SK-N-SH treated with all-trans-retinoic acid at 6 μM for 48 hours (cell line): ENCODE measurements around the gene C2orf78.

Experiments
- ATAC-seq: fragments of 200-7000 bp; cut with Tn5 transposase; 3 replicates; pipeline ENCODE4 v1.9.1; 2020; ENCODE audit warnings: mild to moderate bottlenecking, moderate library complexity
- BACH2 ChIP-seq: fragments of 250-450 bp; sonication (Bioruptor Pico); IDR thresholded peaks from 2 replicates; pipeline ENCODE4 v1.9.0; 2021; ENCODE audit warnings: mild to moderate bottlenecking, borderline replicate concordance
- ESRRG ChIP-seq: fragments of 250-450 bp; sonication (Bioruptor Pico); IDR thresholded peaks from 2 replicates; pipeline ENCODE4 v1.6.1; 2021; ENCODE audit warnings: mild to moderate bottlenecking
- GLIS3 ChIP-seq: fragments of 250-450 bp; sonication (Bioruptor Pico); IDR thresholded peaks from 2 replicates; pipeline ENCODE4 v1.5.0; 2020; ENCODE audit warnings: mild to moderate bottlenecking, moderate library complexity
- ISL1 ChIP-seq: fragments of 250-450 bp; sonication (Bioruptor Pico); IDR thresholded peaks from 2 replicates; pipeline ENCODE4 v2.1.2; 2022; ENCODE audit warnings: mild to moderate bottlenecking, moderate library complexity
- PPARA ChIP-seq: fragments of 250-450 bp; sonication (Bioruptor Pico); IDR thresholded peaks from 2 replicates; pipeline ENCODE4 v1.5.0; 2020; ENCODE audit warnings: mild to moderate bottlenecking, borderline replicate concordance
- RARB ChIP-seq: fragments of 250-450 bp; sonication (Bioruptor Pico); IDR thresholded peaks from 2 replicates; pipeline ENCODE4 v1.8.0; 2021; ENCODE audit warnings: mild to moderate bottlenecking, moderate library complexity
- SNAI2 ChIP-seq: fragments of 250-450 bp; sonication (Bioruptor Pico); IDR thresholded peaks from 2 replicates; pipeline ENCODE4 v1.5.0; 2020; ENCODE audit warnings: mild to moderate bottlenecking, moderate library complexity
- TCF4 ChIP-seq: fragments of 250-450 bp; sonication (Bioruptor Pico); IDR thresholded peaks from 2 replicates; pipeline ENCODE4 v1.8.0; 2021; ENCODE audit warnings: mild to moderate bottlenecking, moderate library complexity, borderline replicate concordance
- TOX ChIP-seq: fragments of 250-450 bp; sonication (Bioruptor Pico); IDR thresholded peaks from 2 replicates; pipeline ENCODE4 v1.8.0; 2021; ENCODE audit warnings: mild to moderate bottlenecking, moderate library complexity, borderline replicate concordance
- ZC3H10 ChIP-seq: fragments of 250-450 bp; sonication (Bioruptor Pico); IDR thresholded peaks from 2 replicates; pipeline ENCODE4 v1.5.1; 2021; ENCODE audit warnings: mild to moderate bottlenecking, moderate library complexity
- ZFP30 ChIP-seq: fragments of 450-650 bp; formaldehyde crosslinking; IDR thresholded peaks from 2 replicates; pipeline ENCODE4 v1.5.0; 2022; ENCODE audit warnings: mild to moderate bottlenecking, moderate library complexity
- ZNF70 ChIP-seq: fragments of 450-650 bp; formaldehyde crosslinking; IDR thresholded peaks from 2 replicates; pipeline ENCODE4 v1.5.0; 2020; ENCODE audit warnings: mild to moderate bottlenecking, moderate library complexity
- ZNF8 ChIP-seq: fragments of 450-650 bp; formaldehyde crosslinking; IDR thresholded peaks from 2 replicates; pipeline ENCODE4 v1.5.0; 2020; ENCODE audit warnings: mild to moderate bottlenecking, moderate library complexity
- TF ChIP-seq, protein P1 (sequence below): fragments of 250-450 bp; sonication (Bioruptor Pico); IDR thresholded peaks from 2 replicates; pipeline ENCODE4 v1.5.1; 2020; ENCODE audit warnings: low read depth, mild to moderate bottlenecking, moderate library complexity
- TF ChIP-seq, protein P2 (sequence below): fragments of 250-450 bp; sonication (Bioruptor Pico); IDR thresholded peaks from 2 replicates; pipeline ENCODE4 v1.5.1; 2021; ENCODE audit warnings: mild to moderate bottlenecking, moderate library complexity
- TF ChIP-seq, protein P3 (sequence below): fragments of 250-450 bp; sonication (Bioruptor Pico); IDR thresholded peaks from 2 replicates; pipeline ENCODE4 v1.8.0; 2021; ENCODE audit warnings: low read depth, mild to moderate bottlenecking, moderate library complexity, borderline replicate concordance
- TF ChIP-seq, protein P4 (sequence below): fragments of 250-450 bp; sonication (Bioruptor Pico); IDR thresholded peaks from 2 replicates; pipeline ENCODE4 v1.5.0; 2020; ENCODE audit warnings: mild to moderate bottlenecking, moderate library complexity

The C2orf78 gene

DNA sequence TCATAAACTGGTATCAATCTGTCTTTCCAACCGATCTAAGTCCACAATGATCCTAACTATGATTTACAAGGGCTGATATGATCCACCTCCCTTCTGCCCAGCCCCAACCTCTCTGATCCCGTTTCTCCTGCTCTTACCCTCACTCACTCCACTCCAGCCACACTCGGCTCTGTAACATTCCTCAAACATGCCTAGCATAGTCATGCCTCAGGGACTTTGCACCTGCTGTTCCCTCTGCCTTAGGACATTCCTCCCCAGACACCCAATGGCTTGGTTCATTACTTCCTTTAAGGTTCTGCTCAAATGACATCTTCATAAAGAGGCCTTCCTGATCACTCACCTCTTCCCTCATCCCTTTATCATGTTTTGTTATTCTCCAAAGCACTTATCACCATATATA, 13.3 kb upstream of the C2orf78 start (continued):
- TF ChIP-seq ZNF70 (CRISPR knock-in tag) = no peak

DNA sequence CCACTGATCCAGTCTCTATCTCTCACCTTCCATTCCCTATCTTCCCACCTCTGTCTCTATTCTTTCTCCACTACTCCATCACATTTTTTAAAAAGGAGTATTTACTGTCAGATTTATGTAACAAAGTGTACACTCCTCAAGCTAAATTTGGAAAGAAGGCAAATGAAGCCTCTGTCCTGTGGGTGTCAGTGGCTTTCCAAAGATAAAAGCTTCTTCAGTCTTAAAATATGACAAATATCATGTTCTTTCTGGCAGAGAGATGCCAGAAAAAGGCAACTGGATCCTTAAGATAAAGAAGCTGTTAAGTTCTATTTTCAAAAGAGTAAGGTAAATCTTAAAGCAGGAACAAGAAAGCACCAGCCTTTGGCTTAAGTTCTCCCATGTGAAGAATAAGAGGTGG, 11.2 kb upstream of the C2orf78 start:
- TF ChIP-seq, protein P1, sequence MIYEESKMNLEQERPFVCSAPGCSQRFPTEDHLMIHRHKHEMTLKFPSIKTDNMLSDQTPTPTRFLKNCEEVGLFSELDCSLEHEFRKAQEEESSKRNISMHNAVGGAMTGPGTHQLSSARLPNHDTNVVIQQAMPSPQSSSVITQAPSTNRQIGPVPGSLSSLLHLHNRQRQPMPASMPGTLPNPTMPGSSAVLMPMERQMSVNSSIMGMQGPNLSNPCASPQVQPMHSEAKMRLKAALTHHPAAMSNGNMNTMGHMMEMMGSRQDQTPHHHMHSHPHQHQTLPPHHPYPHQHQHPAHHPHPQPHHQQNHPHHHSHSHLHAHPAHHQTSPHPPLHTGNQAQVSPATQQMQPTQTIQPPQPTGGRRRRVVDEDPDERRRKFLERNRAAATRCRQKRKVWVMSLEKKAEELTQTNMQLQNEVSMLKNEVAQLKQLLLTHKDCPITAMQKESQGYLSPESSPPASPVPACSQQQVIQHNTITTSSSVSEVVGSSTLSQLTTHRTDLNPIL (CRISPR knock-in tag) = no peak
- TF ChIP-seq ZC3H10 (CRISPR knock-in tag) (no peak), ZNF8 (CRISPR knock-in tag) (no peak), TCF4 (CRISPR knock-in tag) (no peak)
- TF ChIP-seq, protein P2, sequence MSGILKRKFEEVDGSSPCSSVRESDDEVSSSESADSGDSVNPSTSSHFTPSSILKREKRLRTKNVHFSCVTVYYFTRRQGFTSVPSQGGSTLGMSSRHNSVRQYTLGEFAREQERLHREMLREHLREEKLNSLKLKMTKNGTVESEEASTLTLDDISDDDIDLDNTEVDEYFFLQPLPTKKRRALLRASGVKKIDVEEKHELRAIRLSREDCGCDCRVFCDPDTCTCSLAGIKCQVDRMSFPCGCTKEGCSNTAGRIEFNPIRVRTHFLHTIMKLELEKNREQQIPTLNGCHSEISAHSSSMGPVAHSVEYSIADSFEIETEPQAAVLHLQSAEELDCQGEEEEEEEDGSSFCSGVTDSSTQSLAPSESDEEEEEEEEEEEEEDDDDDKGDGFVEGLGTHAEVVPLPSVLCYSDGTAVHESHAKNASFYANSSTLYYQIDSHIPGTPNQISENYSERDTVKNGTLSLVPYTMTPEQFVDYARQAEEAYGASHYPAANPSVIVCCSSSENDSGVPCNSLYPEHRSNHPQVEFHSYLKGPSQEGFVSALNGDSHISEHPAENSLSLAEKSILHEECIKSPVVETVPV (CRISPR knock-in tag) = no peak
- ATAC-seq = no peak

DNA sequence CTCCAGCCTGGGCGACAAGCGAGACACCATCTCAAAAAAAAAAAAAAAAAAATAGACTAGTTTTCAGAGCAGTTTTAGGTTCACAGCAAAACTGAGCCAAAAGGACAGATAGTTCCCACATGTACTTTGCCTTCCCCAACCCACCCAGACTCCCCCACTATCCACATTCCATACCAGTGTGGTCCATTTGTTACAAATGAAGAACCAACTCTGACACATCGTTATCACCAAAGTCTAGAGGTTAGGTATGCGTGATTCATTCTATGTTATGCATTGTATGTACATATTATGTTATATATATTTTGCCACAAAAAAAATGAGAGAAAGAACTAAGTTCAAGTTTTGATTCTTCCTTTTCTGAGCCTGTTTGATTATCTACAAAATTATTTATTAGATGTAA, 7.6 kb upstream of the C2orf78 start:
- ATAC-seq = no peak
- TF ChIP-seq, protein P3, sequence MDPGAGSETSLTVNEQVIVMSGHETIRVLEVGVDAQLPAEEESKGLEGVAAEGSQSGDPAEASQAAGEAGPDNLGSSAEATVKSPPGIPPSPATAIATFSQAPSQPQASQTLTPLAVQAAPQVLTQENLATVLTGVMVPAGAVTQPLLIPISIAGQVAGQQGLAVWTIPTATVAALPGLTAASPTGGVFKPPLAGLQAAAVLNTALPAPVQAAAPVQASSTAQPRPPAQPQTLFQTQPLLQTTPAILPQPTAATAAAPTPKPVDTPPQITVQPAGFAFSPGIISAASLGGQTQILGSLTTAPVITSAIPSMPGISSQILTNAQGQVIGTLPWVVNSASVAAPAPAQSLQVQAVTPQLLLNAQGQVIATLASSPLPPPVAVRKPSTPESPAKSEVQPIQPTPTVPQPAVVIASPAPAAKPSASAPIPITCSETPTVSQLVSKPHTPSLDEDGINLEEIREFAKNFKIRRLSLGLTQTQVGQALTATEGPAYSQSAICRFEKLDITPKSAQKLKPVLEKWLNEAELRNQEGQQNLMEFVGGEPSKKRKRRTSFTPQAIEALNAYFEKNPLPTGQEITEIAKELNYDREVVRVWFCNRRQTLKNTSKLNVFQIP (CRISPR knock-in tag) = no peak
- TF ChIP-seq BACH2 (CRISPR knock-in tag) (no peak), ZFP30 (CRISPR knock-in tag) (no peak), PPARA (no peak)
- TF ChIP-seq, protein P2 (CRISPR knock-in tag) = no peak

DNA sequence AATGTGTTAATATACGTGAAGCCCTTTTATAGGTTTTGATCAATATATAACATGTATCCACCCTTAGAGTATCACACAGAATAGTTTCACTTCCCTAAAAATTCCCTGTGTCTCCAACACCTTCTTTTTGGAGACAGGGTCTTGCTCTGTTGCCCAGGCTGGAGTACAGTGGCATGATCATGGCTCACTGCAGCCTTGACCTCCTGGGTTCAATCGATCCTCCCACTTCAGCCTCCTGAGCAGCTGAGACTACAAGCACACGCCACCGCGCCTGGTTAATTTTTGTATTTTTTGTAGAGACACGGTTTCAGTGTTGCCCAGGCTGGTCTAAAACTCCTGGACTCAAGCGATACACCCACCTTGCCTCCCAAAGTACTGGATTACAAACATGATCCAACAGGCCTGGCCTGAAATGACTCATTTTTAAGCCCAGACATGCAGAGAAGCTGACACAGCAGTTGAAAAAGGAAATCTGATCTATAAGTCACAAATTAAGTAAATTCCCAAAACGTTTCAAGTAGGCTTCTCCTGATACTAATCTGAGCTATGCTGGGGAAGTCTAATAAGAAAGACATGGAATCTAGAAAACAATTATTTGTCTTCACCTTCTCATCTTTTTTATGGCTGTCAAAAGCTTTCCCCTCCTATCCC, 7.0 kb upstream of the C2orf78 start:
- no peak for TF ChIP-seq ISL1 (CRISPR knock-in tag)
- TF ChIP-seq, protein P4, sequence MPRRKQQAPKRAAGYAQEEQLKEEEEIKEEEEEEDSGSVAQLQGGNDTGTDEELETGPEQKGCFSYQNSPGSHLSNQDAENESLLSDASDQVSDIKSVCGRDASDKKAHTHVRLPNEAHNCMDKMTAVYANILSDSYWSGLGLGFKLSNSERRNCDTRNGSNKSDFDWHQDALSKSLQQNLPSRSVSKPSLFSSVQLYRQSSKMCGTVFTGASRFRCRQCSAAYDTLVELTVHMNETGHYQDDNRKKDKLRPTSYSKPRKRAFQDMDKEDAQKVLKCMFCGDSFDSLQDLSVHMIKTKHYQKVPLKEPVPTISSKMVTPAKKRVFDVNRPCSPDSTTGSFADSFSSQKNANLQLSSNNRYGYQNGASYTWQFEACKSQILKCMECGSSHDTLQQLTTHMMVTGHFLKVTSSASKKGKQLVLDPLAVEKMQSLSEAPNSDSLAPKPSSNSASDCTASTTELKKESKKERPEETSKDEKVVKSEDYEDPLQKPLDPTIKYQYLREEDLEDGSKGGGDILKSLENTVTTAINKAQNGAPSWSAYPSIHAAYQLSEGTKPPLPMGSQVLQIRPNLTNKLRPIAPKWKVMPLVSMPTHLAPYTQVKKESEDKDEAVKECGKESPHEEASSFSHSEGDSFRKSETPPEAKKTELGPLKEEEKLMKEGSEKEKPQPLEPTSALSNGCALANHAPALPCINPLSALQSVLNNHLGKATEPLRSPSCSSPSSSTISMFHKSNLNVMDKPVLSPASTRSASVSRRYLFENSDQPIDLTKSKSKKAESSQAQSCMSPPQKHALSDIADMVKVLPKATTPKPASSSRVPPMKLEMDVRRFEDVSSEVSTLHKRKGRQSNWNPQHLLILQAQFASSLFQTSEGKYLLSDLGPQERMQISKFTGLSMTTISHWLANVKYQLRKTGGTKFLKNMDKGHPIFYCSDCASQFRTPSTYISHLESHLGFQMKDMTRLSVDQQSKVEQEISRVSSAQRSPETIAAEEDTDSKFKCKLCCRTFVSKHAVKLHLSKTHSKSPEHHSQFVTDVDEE (CRISPR knock-in tag) = no peak
- ATAC-seq = no peak

DNA sequence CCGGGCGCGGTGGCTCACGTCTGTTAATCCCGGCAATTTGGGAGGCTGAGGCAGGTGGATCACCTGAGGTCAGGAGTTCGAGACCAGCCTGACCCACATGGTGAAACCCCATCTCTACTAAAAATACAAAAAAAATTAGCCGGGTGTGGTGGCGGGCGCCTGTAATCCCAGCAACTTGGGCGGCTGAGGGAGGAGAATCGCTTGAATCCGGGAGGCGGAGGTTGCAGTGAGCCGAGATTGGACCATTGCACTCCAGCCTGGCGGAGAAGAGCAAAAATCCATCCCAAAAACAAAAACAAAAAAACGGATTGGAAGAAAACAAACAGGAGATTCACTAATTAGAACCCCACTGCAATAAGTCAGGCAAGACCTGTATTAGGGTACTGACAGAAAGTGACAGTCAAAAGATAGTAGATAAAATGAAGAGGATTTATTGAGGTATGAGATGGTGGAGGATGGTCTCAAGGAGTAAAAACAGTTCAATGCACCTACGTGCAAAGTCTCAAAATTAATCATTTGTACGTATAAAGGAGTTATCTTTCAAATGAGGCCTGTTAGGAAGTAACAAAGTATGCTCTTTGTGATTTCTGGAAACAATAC, 5.0 kb upstream of the C2orf78 start:
- peak; percentile 7; the same call in 2 of the 3 replicates for ATAC-seq

DNA sequence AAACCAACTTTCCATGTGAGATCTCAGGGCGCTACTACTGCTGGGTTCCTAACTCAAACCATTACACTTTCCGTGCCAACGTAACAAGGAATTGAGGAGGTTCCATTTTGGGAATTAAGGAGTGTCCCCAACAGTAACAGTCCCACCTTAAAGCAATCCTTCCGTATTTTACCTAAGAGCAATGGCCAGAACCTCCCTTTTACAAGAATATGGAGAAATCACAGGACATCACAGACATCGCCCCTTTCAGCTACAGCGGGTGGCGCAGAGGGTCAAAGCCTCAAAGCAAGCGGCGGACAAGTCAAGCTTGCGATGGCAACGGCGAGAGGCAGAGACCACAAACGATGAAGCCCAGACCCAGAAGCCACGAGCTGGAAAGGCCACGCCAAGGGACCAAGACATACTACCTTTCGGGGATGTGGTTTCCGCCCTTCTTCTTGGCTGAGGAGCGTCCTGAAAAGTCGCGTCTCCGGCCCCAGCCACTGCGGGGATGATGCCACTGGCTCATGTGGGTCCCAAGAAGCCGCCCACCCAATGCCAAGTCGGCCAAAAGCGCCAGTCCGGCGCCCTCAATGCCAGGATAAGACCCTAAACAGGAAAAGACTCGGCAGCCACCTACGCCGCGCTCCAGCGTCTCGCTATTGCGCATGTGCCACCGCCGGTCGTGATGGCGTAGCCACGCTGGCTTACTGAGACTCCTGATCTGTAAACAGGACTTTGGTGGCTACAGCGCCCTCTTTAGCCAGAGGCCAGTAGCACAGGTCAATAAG, 4.3 kb upstream of the C2orf78 start, which contains the start of gene DUSP11:
Gene DUSP11, minus strand, starts transcription at position 637 of the 770 bp plus-strand sequence. Its CDS starts 129 bp downstream, at position 508.
- ATAC-seq = peak; percentile 98
- TF ChIP-seq ZNF70 (CRISPR knock-in tag) (no peak), TOX (CRISPR knock-in tag) (no peak), ZC3H10 (CRISPR knock-in tag) (no peak), ESRRG (CRISPR knock-in tag) (no peak), GLIS3 (CRISPR knock-in tag) (no peak), RARB (CRISPR knock-in tag) (no peak), ZNF8 (CRISPR knock-in tag) (no peak), BACH2 (CRISPR knock-in tag) (no peak), SNAI2 (CRISPR knock-in tag) (no peak)
- TF ChIP-seq, protein P2 (CRISPR knock-in tag) = no peak
- TF ChIP-seq, protein P4 (CRISPR knock-in tag) = no peak
